ENCODE data around the gene PCBP3.

Gene PCBP3

DNA sequence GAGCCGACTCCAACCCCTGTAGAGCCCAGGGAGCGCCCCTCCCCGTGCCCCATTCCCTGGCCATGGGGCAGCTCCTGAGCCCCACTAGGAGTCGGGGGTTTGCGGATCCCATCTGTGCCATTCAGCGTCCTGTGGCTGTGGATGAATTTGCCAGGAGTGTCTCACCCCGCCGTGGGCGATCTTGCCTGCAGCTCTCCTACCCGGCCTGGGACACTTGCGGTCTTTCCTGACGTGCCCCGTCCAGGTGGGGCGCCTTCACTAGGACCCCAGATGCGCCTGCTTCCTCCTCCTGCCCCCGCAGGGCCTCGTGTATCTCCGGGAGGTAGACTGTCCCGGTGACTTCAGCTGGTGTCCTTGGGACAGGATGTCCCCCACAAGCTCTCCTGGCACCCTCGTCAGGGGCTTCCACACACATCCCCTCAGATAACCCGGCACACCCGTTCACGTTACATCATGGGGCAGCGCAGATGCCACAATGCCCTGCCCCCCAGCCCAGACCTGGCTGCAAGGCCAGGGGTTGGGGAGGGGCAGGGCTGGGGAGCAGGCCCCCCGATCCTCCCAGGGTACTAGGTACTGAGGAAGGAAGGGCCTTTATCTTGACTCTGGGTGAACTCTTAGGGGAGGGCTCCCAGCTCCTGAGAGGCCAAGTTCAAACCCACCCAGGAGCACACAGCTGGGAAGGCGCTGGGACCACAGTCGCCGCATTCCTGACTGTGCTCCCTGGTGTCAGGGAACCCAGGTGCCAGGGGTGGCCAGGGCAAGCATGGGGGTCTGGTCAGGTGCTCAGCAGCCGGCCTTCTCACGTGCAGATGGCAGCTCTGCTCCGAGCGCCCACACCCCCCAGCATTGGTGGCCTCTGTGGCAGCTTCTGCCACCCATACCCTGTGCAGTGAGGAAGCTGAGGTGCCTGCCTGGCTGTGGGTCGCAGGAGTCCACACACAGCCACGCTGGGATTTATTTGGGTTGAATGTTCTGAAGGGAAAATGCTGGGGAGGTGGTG is 284.6 kb downstream of the PCBP3 start:
- no peak for DNase-seq (ENCODE audit: low read depth in 2 of 2)

DNA sequence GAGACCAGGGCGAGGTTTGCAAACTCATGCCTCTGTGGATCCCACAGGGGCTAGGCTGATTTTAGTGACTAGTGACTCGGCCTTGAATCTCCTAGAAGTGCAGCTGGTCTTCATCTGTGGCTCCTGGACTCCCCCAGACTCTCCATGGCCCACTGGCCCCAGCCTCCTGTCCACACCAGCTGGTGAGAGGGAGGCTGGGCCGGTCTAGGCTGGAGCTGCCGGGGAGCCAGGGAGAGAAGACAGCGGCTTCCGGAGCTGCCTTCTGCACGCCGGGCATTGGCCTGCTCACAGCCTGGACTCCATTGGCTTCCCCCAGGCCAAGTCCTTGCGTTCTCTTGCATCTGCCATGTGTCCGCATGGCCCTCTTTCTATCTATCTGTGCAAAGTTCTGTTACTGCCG is 285.9 kb downstream of the PCBP3 start:
- no peak for DNase-seq (ENCODE audit: low read depth in 2 of 2)

DNA sequence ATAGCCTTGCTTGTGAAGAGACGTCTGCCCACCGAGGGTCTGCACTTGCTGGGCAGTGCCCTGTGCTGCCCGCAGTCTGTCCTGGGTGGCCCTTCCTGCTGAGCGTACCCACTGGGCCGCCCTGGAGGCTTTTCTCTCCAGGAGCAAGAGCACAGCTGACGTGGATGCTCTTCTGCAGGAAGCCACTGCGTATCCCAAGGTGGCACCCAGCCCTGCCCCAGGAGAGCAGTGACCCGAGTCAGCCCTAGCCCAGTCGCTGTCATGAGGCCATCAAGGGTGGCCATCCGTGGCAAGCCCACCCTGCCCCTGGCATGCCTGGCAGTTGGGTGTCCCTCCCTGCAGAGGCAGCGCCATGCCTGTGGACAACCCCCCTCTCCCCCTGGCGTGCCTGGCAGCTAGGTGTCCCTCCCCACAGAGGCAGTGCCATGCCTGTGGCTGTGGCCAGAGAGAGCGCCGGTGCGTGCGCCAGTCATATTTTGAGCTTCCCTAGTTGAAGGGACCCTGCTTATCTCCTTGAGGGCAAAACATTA is 286.8 kb downstream of the PCBP3 start:
- no peak for DNase-seq (ENCODE audit: low read depth in 2 of 2)

DNA sequence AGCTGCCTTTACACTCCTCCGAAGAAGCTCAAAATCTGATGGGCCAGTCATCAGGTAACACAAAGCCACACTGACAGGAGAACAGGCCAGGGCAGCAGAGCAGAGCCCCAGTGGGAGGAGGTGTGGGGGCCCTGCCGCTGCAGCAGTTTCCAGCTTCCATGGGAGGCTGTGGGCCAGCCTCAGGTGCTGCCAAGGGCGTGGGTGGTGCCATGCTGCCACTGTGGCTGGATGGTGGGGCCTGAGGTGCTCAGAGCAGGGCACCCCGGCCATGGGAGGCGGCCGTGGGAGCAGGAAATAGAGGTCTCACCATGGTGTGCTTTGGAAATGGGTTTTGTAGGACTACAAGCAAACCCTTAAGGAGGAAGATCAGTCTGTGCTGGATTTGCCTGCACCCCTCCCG is 287.3 kb downstream of the PCBP3 start:
- no peak for DNase-seq (ENCODE audit: low read depth in 2 of 2)

DNA sequence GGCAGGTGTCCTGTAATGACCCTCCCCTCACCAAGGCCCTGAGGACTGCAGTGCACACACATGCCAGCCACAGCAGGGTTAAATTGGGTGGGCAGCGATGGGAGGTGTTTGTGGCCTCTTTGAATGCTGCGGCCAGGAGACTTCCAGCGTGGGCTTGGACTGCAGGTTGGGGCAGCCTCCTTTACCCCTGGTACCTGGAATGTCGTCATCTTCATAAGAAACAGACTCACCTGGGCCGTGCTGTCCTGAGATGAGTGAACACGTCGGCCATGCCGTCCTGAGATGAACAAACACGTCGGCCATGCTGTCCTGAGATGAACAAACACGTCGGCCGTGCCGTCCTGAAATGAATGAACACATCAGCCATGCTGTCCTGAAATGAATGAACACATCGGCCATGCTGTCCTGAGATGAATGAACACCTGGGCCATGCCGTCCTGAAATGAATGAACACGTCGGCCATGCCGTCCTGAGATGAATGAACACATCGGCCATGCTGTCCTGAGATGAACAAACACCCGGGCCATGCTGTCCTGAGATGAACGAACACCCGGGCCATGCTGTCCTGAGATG is 288.0 kb downstream of the PCBP3 start:
- DNase-seq (ENCODE audit: low read depth in 2 of 2) = no peak

DNA sequence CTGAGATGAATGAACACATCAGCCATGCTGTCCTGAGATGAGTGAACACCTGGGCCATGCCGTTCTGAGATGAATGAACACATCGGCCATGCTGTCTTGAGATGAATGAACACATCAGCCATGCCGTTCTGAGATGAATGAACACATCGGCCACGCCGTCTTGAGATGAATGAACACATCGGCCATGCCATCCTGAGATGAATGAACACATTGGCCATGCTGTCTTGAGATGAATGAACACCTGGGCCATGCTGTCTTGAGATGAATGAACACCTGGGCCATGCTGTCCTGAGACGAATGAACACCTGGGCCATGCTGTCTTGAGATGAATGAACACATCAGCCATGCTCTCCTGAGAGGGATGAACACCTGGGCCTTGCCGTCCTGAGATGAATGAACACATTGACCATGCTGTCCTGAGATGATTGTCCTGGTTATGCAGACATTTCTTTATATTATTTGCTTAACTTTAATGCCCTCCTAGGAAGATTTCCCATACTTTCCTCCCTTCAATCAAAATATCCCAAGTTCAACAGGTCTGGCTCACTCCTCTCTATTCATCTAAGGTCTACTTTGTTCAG is 289.5 kb downstream of the PCBP3 start:
- no peak for DNase-seq (ENCODE audit: low read depth in 2 of 2)

DNA sequence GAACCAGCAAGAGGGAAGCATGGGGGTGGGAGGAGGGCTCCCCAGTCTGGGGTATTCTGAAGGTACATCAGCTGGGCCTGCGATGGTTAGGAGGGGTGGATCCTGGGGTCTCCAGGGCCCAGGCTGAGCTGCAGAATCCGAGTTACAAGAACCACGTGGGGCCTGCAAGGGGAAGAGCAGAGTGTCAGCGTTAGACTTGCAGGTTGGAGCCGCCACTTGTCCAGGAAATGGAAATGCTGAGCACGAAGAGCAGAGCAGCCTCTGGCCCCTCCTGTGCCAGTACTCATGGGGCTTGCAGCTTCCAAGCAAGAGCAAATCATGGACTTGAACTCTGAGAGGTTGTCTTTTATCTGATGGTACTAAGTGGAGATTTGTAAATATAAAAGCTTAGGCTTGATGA is 290.6 kb downstream of the PCBP3 start:
- no peak for DNase-seq (ENCODE audit: low read depth in 2 of 2)

GRCh38 chr21:45934554-45934953 is 291.0 kb downstream of the PCBP3 start:
- no peak for DNase-seq (ENCODE audit: low read depth in 2 of 2)

DNA sequence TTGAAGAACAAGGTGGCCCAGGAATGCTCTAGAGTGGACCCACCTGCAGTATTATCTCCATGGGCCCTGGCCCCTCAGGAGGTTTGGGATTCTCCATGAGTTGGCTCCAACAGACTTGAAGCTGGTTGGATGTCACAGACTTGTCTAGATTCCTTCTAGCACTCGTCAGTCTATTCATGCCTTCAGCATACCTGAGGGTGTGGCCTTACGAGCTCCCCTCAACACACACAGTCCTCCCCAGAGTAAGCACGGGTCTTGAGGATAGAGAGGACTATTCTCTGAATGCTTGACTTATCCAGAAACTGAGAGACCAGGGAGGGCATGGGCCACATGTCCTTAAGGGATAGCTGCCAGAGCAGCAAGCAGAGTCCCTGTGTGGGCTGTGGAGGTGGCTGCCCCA is 292.1 kb downstream of the PCBP3 start:
- DNase-seq (ENCODE audit: low read depth in 2 of 2) = no peak

DNA sequence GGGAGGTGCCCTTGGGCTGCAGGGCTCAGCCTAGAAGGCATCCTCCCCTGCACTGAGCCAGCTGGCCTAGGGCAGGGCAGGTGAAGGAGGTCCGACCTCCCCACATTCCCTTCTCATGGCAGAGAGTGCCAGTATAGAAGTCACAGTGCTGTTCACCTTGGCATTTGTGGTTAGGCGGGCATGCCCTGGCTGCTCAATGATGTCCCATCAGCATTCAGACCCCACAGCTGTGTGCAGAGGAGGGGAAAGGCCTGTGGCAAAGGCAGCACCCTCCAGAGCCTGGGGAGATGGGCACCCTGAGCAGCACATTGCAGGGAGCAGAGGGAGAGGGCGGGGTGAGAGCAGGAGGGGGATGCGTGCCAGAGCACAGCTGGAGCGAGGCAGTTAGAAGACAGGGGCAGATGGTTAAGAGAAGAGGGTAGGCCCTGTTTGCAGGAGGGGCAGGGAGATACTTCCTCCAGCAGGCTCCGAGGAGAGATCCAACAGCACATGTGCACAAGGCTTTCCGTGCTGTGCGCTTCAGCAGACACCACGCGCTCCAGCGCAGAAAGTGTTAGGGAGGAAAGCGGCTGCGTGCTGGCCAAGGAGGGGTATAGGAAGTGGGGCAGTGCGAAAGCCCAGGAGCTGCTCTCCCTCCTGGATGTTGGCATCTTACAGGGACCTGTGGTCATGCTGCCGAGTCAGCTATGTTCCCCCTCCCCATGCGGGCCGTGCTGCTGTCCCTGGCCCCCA is 294.4 kb downstream of the PCBP3 start:
- DNase-seq (ENCODE audit: low read depth in 2 of 2) = no peak

GRCh38 chr21:45938453-45938755 is 294.9 kb downstream of the PCBP3 start:
- DNase-seq (ENCODE audit: low read depth in 2 of 2) = no peak

DNA sequence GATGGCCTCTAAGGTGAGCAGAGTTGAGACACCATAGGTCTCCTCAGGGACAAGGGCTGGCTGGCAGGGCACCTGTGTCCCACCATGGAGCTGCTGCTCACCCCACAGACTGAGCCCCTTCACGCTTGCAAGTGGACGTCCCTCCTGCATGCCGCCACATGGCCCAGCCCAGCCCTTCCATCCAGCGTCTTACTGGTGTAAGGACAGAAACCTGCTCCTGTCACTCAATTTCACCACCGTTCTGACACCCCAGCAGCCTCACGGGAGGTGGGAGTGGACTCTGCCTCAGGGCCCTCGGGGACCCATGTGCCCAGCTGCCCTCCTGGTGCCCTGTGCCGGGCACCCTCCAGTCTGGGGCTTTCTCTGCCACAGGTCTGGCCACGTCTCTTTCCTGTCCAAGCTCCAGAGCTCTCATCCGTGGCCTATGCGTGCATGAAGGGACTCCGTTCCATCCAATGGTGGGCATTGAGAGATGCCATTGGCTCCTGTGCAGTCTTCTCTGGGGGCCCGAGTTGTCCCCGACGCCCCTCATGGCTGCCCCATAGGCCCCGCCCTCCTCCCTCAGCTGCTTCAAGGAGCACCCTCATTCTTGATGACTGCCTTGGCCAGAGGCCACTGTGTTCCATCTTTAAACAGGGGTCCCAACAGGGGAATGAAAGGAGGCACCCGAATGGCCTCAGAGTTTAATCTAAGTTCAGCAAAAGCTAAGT is 295.4 kb downstream of the PCBP3 start:
- DNase-seq (ENCODE audit: low read depth in 2 of 2) = no peak

DNA sequence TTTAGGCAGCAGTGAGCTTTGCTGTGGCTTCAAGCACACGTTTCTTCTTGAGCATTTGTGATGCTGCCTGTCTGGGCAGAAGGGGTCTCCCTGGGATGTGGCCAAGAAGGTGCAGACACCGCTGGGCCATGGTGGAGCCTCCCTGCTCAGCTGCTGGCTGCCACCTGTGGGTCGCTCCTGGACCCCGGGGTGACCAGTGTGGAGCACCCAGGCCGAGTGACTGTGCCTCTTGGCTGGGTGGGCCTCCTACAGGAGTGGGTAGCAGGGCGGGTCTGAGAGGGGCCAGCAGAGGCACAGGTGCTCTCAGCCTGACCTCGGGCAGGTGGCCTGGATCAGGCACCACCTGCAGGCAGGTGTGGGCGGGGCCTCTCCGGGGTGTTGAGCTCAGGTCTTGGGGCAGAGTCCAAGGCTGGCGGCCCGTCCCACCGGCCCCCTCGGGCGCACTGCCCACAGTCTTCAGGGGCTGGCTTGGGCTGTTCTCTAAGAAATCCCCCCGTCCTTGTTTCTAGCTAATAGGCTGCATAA is 296.1 kb downstream of the PCBP3 start:
- DNase-seq (ENCODE audit: low read depth in 2 of 2) = no peak

GRCh38 chr21:45940091-45940490 is 296.6 kb downstream of the PCBP3 start:
- DNase-seq (ENCODE audit: low read depth in 2 of 2) = no peak

DNA sequence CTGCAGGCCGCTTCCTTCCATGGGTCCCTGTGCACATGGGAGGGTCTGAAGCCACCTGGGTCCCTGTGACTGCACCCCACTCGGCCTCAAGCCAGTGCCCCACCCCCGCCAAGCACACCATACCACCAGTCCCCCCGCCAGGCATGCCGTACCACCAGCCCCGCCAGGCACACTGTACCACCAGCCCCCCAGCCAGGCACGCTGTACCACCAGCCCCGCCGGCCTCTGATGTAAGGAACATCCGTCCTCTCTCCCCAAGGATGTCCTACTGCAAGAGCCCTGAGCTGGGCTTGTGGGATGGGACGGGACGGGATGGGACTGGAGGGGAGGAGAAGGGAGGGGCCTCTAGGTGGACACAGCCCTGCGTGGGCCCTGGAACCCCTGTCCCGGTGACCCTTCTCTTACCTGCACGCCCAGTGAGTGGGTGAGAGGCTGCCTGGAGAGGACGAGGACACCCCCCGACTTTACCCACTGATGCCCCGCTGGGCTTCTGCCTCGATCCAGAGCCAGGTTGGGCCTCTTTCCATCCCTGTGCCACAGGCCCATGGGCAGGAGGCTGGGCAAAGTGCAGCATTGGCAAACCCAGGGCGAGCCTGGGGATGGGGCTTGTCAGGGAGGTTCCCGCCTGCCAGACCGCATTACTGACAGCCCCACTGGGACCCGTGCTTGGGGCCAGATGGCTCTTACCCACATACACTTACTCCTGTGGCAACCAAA is 297.3 kb downstream of the PCBP3 start:
- DNase-seq (ENCODE audit: low read depth in 2 of 2) = no peak

- no peak for DNase-seq (ENCODE audit: low read depth in 2 of 2)
These were observed 297.8 kb downstream of the PCBP3 start for GRCh38 chr21:45941338-45941710.

DNA sequence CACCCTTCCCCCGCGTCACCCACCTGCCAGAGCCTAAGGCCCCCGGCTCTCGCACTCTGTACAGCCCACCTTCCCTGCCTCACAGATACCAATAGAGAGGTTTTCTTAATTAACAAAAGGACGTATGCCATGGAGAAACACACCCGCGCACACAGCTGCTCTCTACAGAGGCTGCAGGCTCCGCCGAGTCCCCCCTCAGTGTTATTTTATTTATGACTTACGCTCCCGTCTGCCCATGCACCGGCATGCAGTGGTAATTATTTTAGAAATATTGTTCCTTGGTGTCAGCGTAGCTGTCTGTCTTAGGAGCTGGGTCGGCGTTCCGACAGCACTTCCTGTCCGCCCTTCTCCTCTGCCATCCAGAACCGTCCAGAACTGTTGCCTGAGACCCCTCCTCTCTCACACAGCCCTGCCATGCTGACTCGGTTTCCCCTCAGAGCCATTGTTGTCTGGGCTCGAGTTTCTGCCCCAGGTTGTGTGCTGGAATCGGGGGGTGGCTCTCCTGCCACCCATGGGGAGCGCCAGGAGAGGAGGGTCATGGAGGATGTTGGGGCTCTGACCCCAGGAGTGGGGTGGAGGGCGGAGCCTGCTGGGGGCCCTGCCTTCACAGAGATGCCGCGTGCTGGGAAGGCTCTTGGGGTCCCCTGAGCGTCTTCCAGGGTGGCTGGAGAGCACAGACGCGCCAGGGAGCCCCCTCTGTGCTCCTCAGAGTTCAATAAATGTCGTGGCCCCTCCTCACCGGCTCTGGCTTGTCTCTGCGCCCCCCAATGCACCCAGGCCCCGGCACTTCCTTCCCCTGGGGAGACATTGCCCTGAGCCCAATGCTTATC is 298.4 kb downstream of the PCBP3 start:
- DNase-seq (ENCODE audit: low read depth in 2 of 2) = no peak

DNA sequence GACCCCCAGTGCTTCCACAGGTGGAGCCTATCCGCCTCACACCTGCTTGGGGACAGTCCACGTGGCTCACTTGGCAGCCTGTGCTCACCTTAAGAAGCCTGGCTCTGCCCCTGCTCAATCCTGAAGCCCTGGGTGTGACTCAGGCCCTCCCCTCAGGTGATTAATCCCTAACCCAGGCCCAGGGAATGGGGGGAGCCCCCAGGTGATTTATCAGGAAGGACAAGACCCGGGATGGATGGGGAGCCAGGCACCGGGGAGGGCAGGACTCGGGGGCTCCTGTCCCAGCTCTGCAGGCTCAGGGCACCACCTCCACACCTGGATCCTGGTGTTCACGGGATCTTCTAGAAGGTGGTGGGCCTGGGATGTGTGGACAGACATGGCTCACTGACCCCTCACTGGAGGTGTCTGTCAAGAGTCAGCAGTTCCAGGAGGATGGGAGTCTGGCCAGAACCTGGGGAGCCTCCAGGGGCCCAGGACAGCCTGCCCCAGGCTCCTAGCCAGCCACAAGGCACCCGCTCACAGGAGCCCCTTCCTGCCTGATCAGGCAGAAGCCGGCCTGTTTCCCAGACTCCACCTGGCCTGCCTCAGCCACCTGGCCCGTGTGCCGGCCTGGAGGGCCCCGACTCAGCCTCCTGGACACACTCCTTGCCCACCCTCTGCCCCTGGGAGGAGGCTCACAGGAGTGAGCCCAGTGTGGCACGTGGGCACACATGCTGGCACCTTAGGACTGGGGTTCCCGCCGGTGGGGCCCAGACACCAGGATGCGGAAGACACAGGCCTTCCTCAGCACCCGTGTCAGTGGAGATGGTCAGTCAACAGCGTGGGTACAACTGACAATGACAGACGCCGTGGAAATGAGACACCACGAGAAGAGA is 299.5 kb downstream of the PCBP3 start:
- no peak for DNase-seq (ENCODE audit: low read depth in 2 of 2)
